Measurements from ENCODE around the gene BNC2. TPM values are rescaled to one million over a fixed set of nuclear protein-coding genes. Genes with fewer than 3 reads are reported as not detected.

Gene BNC2
- total RNA-seq, 1 experiment from 2014 or later: 11.7 TPM

DNA sequence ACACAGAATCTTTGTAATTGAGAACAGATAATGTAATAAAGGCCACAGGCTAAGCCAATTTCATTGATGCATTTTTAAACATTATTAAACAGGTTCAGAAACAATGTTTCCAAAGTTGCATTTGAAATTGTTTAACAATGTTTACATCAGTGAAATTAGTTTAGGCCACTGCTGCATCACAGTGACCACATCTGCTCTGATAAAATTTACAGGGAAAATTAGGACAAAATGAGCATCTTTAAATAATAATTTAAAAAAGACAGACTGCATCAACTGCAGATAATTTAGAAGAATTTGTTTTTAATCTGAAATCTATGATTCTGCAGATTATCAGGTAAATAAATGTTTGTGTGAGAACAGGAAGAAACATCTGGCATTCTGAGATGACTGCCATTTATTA lies 420.4 kb downstream of the BNC2 start:
- ATAC-seq (no peak), DNase-seq (no peak)
- no peak overlapping the region for H3K27ac ChIP-seq (ENCODE audit: low read length)
- H3K36me3 ChIP-seq (ENCODE audit: low read depth, low read length): no peaks in the 10 kb centered on the region
- H3K9me2 ChIP-seq (replicated peaks; ENCODE audit: low read length): no peaks in the 10 kb centered on the region
- POLR2A ChIA-PET (ENCODE audit: unreplicated experiment): no interaction called here
- no peak for TF ChIP-seq CTCF (conservative IDR thresholded peaks at IDR 0.05; ENCODE audit: low read depth, low read length)
- no peak for TF ChIP-seq EZH2 (IDR thresholded peaks at IDR 0.05; ENCODE audit: low read length, unreplicated experiment)
- TF ChIP-seq EZH2phosphoT487 (IDR thresholded peaks at IDR 0.05; ENCODE audit: borderline replicate concordance, low read length): no peak
- H3K4me3 ChIP-seq (ENCODE audit: low read length): no peak overlapping the region
- H4K20me1 ChIP-seq (ENCODE audit: low read length): no peaks in the 10 kb centered on the region
- no TSS peak for BruUV-seq (replicated peaks)
- CTCF ChIA-PET: no interaction called here
- no peaks in the 10 kb centered on the region for H3K9me3 ChIP-seq (ENCODE audit: low read length)
- intact Hi-C loops (cut with micrococcal nuclease): no loop called here
- peaks cover 11% of the 10 kb centered on the region for H3K4me1 ChIP-seq (ENCODE audit: insufficient read depth, low read length)
- no peak overlapping the region for H3K9ac ChIP-seq (ENCODE audit: low read length)
- no peak overlapping the region for H3K4me2 ChIP-seq (ENCODE audit: low read length)
- no peaks in the 10 kb centered on the region for H3K79me2 ChIP-seq (ENCODE audit: low read length)
- no peak overlapping the region for H2AFZ ChIP-seq (ENCODE audit: low read length)
- H3F3A ChIP-seq (ENCODE audit: low read length, unreplicated experiment): no peaks in the 10 kb centered on the region
- no peaks in the 10 kb centered on the region for H3K27me3 ChIP-seq (ENCODE audit: low read length)

GRCh38 chr9:16449076-16449730 lies 421.3 kb downstream of the BNC2 start:
- Histone ChIP-seq H3K27me3 (ENCODE audit: low read length) (no peaks in the 10 kb centered on the region), H4K20me1 (ENCODE audit: low read length) (no peaks in the 10 kb centered on the region), H3K9me3 (ENCODE audit: low read length) (no peaks in the 10 kb centered on the region), H3K9ac (ENCODE audit: low read length) (no peak overlapping the region), H2AFZ (ENCODE audit: low read length) (no peak overlapping the region), H3K4me1 (ENCODE audit: insufficient read depth, low read length) (peaks cover 16% of the 10 kb centered on the region), H3K4me2 (ENCODE audit: low read length) (no peak overlapping the region), H3F3A (ENCODE audit: low read length, unreplicated experiment) (no peaks in the 10 kb centered on the region), H3K36me3 (ENCODE audit: low read depth, low read length) (no peaks in the 10 kb centered on the region), H3K4me3 (ENCODE audit: low read length) (no peak overlapping the region), H3K27ac (ENCODE audit: low read length) (no peak overlapping the region), H3K9me2 (replicated peaks; ENCODE audit: low read length) (no peaks in the 10 kb centered on the region), H3K79me2 (ENCODE audit: low read length) (no peaks in the 10 kb centered on the region)
- ATAC-seq (no peak), DNase-seq (no peak)
- BruUV-seq (replicated peaks): no TSS peak
- ChIA-PET POLR2A (ENCODE audit: unreplicated experiment) (no interaction called here), CTCF (no interaction called here)
- TF ChIP-seq CTCF (conservative IDR thresholded peaks at IDR 0.05; ENCODE audit: low read depth, low read length): no peak
- no peak for TF ChIP-seq EZH2phosphoT487 (IDR thresholded peaks at IDR 0.05; ENCODE audit: borderline replicate concordance, low read length)
- TF ChIP-seq EZH2 (IDR thresholded peaks at IDR 0.05; ENCODE audit: low read length, unreplicated experiment): no peak
- intact Hi-C loops (cut with micrococcal nuclease): no loop called here

DNA sequence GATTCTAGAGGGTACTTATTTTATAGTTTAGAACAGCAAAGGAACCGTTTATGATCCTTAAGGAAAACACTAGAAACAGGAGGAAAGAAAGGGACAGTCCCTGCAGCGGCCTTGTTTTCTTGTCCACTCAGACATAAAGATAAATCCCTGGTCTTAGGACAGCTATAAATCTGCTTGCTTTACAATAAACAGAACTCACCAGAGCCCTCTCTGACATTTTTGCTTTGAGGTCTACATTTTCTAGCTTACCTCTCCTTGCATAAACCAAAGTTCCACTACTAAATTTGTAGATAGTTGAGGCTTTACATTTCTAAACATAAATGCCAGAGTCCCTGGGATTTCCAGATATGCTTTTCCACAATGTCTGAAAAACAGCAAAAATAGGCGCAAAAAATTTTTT lies 422.5 kb downstream of the BNC2 start:
- Histone ChIP-seq H3K9me3 (ENCODE audit: low read length) (no peaks in the 10 kb centered on the region), H3K4me1 (ENCODE audit: insufficient read depth, low read length) (peaks cover 23% of the 10 kb centered on the region), H2AFZ (ENCODE audit: low read length) (no peak overlapping the region), H3K27ac (ENCODE audit: low read length) (no peak overlapping the region), H4K20me1 (ENCODE audit: low read length) (no peaks in the 10 kb centered on the region), H3K36me3 (ENCODE audit: low read depth, low read length) (no peaks in the 10 kb centered on the region), H3K9me2 (replicated peaks; ENCODE audit: low read length) (no peaks in the 10 kb centered on the region), H3K9ac (ENCODE audit: low read length) (no peak overlapping the region), H3K4me2 (ENCODE audit: low read length) (no peak overlapping the region), H3K4me3 (ENCODE audit: low read length) (no peak overlapping the region), H3K27me3 (ENCODE audit: low read length) (no peaks in the 10 kb centered on the region), H3F3A (ENCODE audit: low read length, unreplicated experiment) (no peaks in the 10 kb centered on the region), H3K79me2 (ENCODE audit: low read length) (no peaks in the 10 kb centered on the region)
- TF ChIP-seq EZH2phosphoT487 (IDR thresholded peaks at IDR 0.05; ENCODE audit: borderline replicate concordance, low read length): no peak
- TF ChIP-seq CTCF (conservative IDR thresholded peaks at IDR 0.05; ENCODE audit: low read depth, low read length): no peak
- TF ChIP-seq EZH2 (IDR thresholded peaks at IDR 0.05; ENCODE audit: low read length, unreplicated experiment): no peak
- intact Hi-C loops (cut with micrococcal nuclease): no loop called here
- BruUV-seq (replicated peaks): no TSS peak
- ChIA-PET CTCF (no interaction called here), POLR2A (ENCODE audit: unreplicated experiment) (no interaction called here)
- no peak for DNase-seq
- ATAC-seq: no peak
